Endothelial cell of umbilical vein (primary cell): ENCODE measurements around the gene CTNND2. TPM values are rescaled to one million over a fixed set of nuclear protein-coding genes. Genes with fewer than 3 reads are reported as not detected.

Experiments used
- BruUV-seq: library from RNA; stranded (reverse); fragments of 400-500 nt; replicated peaks from 2 replicates; lab custom pipeline; 2021; lab: Mats Ljungman, UMichigan
- CTCF ChIA-PET: fragments of 300-600, 350-600 bp; sonication (Branson Sonifier 250); formaldehyde crosslinking; loops from one replicate; lab custom pipeline; 2021; ENCODE audit warnings: antibody characterized with exemption, inconsistent platforms; lab: Charles Lee
- POLR2A ChIA-PET: fragments of 300-600, 350-600 bp; sonication (Branson Sonifier 250); formaldehyde crosslinking; loops from one replicate; lab custom pipeline; 2021; ENCODE audit warnings: antibody characterized with exemption, inconsistent platforms; lab: Charles Lee
- DNase-seq: peaks from one replicate; pipeline ENCODE4 v3.0.0-alpha.2; 2011; ENCODE audit warnings: low read depth, low spot score
- FAIRE-seq: peaks from 2 replicates; lab custom pipeline; 2011; peaks lifted over from hg19 to GRCh38; lab: Jason Lieb, UNC
- H2AFZ ChIP-seq: 2 replicates; pipeline ENCODE4 v1.6.0; 2012; ENCODE audit warnings: low read depth, low read length, control low read depth, inconsistent platforms
- H3K27ac ChIP-seq: 2 replicates; pipeline ENCODE4 v1.5.1; 2011; ENCODE audit warnings: low read depth, mild to moderate bottlenecking, control low read depth, low read length, moderate library complexity; ENCODE audit not compliant: insufficient read depth
- H3K27me3 ChIP-seq, 2 experiments: 2 replicates each; pipeline versions ENCODE4 v1.6.0 to v1.6.1; 2011; ENCODE audit warnings: low read length in 2 of 2, mixed read lengths in 1 of 2; ENCODE audit not compliant: control insufficient read depth in 2 of 2, insufficient read depth in 2 of 2
- H3K36me3 ChIP-seq, 2 experiments: 2 replicates in 1 of 2; 3 replicates in 1 of 2; pipeline ENCODE4 v1.5.1; 2011; ENCODE audit warnings: low read length in 2 of 2, mild to moderate bottlenecking in 1 of 2, moderate library complexity in 1 of 2; ENCODE audit not compliant: control insufficient read depth in 2 of 2, insufficient read depth in 2 of 2; ENCODE audit errors: extremely low read depth in 1 of 2
- H3K4me1 ChIP-seq: 3 replicates; pipeline ENCODE4 v1.5.1; 2011; ENCODE audit warnings: mild to moderate bottlenecking, low read length; ENCODE audit not compliant: control insufficient read depth, insufficient read depth; ENCODE audit errors: extremely low read depth
- H3K4me2 ChIP-seq: 2 replicates; pipeline ENCODE4 v1.6.1; 2011; ENCODE audit warnings: low read length, control low read depth, mixed read lengths; ENCODE audit not compliant: insufficient read depth
- H3K4me3 ChIP-seq, 3 experiments: fragments of 200-600 bp in 1 of 3; sonication (generic), shearing (Covaris generic) in 1 of 3; replicated peaks in 1 of 3; 2 replicates each; pipeline ENCODE4 v1.5.1; 2011 to 2016; ENCODE audit warnings: control low read depth in 3 of 3, low read length in 3 of 3, mild to moderate bottlenecking in 2 of 3, inconsistent platforms in 1 of 3, low read depth in 1 of 3, moderate library complexity in 1 of 3; ENCODE audit not compliant: insufficient read depth in 1 of 3
- H3K79me2 ChIP-seq: 2 replicates; pipeline ENCODE4 v1.6.0; 2012; ENCODE audit warnings: low read length, inconsistent platforms; ENCODE audit not compliant: control insufficient read depth, insufficient read depth
- H3K9ac ChIP-seq: replicated peaks from 2 replicates; pipeline ENCODE3; 2011; ENCODE audit warnings: low read length, control low read depth; ENCODE audit not compliant: insufficient read depth; ENCODE audit errors: extremely low read depth
- H3K9me1 ChIP-seq: replicated peaks from 3 replicates; pipeline ENCODE4 v1.6.0; 2011; ENCODE audit warnings: mild to moderate bottlenecking, low read length; ENCODE audit not compliant: control insufficient read depth, insufficient read depth; ENCODE audit errors: extremely low read depth
- H3K9me3 ChIP-seq: replicated peaks from 2 replicates; pipeline ENCODE4 v1.5.1; 2012; ENCODE audit warnings: low read length, inconsistent platforms; ENCODE audit not compliant: control insufficient read depth, insufficient read depth
- H4K20me1 ChIP-seq: replicated peaks from 2 replicates; pipeline ENCODE3; 2011; ENCODE audit warnings: mild to moderate bottlenecking, low read length; ENCODE audit not compliant: control insufficient read depth, insufficient read depth; ENCODE audit errors: extremely low read depth
- CTCF ChIP-seq, 2 donors: IDR thresholded peaks; 1 replicate in 1 of 2; 2 replicates in 1 of 2; pipeline ENCODE4 v1.5.1; 2011; ENCODE audit warnings: low read length in 2 of 2, mild to moderate bottlenecking in 2 of 2, moderate library complexity in 2 of 2, control low read depth in 1 of 2, inconsistent platforms in 1 of 2, low read depth in 1 of 2; ENCODE audit not compliant: insufficient read depth in 1 of 2; ENCODE audit errors: extremely low read depth in 1 of 2
- EZH2 ChIP-seq: IDR thresholded peaks from 2 replicates; pipeline ENCODE4 v1.6.1; 2012; ENCODE audit warnings: borderline replicate concordance, low read depth, mild to moderate bottlenecking, moderate library complexity, low read length, inconsistent platforms; ENCODE audit not compliant: severe bottlenecking
- FOS ChIP-seq: IDR thresholded peaks from 2 replicates; pipeline ENCODE4 v1.6.1; 2011; ENCODE audit warnings: mild to moderate bottlenecking, low read length, moderate library complexity, borderline replicate concordance; ENCODE audit not compliant: insufficient read depth
- GATA2 ChIP-seq: IDR thresholded peaks from 2 replicates; pipeline ENCODE4 v1.7.0; 2011; ENCODE audit warnings: low read depth, mild to moderate bottlenecking, moderate library complexity, mixed read lengths, low read length; ENCODE audit not compliant: insufficient read length, insufficient read depth
- JUN ChIP-seq: IDR thresholded peaks from 2 replicates; pipeline ENCODE4 v1.6.1; 2011; ENCODE audit warnings: borderline replicate concordance, low read depth; ENCODE audit not compliant: insufficient read length, insufficient read depth
- MYC ChIP-seq: IDR thresholded peaks from one replicate; pipeline ENCODE4 v1.6.1; 2011; ENCODE audit warnings: mild to moderate bottlenecking, low read depth, low read length
- POLR2A ChIP-seq: IDR thresholded peaks from 2 replicates; pipeline ENCODE4 v1.6.1; 2012; ENCODE audit warnings: low read depth, mild to moderate bottlenecking, control low read depth, low read length
- dilution Hi-C: fragments of 300-500 bp; cut with MboI; formaldehyde crosslinking; loops from one replicate; pipeline ENCODE4 v1.15.0; 2019; ENCODE audit warnings: low sequenced_read_pairs; ENCODE audit not compliant: extremely low pct_ligation_motif_present
- intact Hi-C: fragments of 100-400 bp; cut with micrococcal nuclease; formaldehyde crosslinking; loops from one replicate; pipeline ENCODE4 v1.10.0; 2022
- polyA plus RNA-seq, 4 experiments: library from polyadenylated mRNA; depleted of rRNA in 3 of 4; stranded (reverse) in 3 of 4; unstranded in 1 of 4; fragments of >200 nt; gene quantifications; 2 replicates each; pipeline versions ENCODE4 v1.2.1 to v1.2.3, GENCODE V29; 2011 to 2012; ENCODE audit warnings: missing spikeins in 1 of 4
- total RNA-seq: library from RNA; stranded (reverse); gene quantifications from 2 replicates; pipeline ENCODE4 v1.2.3, GENCODE V29; 2021

Gene CTNND2
- total and polyA plus RNA-seq, 2 donors (not counting 3 experiments of a cell fraction or from before 2014, with no cell fraction given), result not detected

DNA sequence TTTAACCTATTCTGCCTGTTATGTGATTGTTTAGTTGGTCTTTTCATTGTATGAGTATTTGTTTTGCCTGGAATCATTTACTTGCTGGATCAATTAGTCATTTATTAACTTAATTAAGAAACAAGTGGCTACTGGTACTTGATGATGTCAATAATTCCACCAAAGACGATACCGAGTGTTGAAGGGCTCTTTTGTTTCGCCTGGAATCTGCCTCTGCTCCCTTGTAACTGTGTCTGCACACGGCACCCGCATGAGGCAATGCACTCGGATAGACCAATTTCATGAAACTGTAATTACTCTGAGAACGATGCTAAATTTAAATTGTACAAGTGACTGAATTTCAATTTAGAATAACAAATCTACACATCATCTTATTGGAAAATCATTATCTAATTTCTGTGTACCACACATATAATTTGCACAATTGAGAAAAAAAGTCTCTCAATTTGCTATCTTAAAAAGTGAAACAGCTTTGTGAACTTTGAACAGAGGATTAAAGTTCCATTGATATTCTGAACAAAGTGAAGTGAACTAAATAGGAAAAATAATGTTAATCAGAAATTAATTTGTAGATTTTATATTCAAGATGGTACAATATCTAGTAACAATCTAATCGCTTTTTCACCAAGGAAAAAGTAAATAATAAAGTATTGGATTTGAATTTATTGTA, 143.2 kb downstream of the CTNND2 start:
- FAIRE-seq, result no peak
- H2AFZ ChIP-seq, result no peak overlapping the region
- no peaks in the 10 kb centered on the region for H3K27me3 ChIP-seq
- no peak overlapping the region for H3K4me3 ChIP-seq
- no peaks in the 10 kb centered on the region for H3K79me2 ChIP-seq
- no peak overlapping the region for H3K4me2 ChIP-seq
- H3K4me1 ChIP-seq, result no peaks in the 10 kb centered on the region
- H3K9me1 ChIP-seq, result no peaks in the 10 kb centered on the region
- BruUV-seq, result no TSS peak
- dilution Hi-C loops, result no loop called here
- H3K27ac ChIP-seq, result no peak overlapping the region
- intact Hi-C loops, result no loop called here
- ChIA-PET POLR2A (no interaction called here), CTCF (no interaction called here)
- no peaks in the 10 kb centered on the region for H4K20me1 ChIP-seq
- no peaks in the 10 kb centered on the region for H3K36me3 ChIP-seq
- no peak overlapping the region for H3K9ac ChIP-seq
- no peaks in the 10 kb centered on the region for H3K9me3 ChIP-seq
- TF ChIP-seq JUN (no peak), POLR2A (no peak), CTCF (IDR thresholded peaks at IDR 0.05; ENCODE audit: extremely low read depth in 1 of 2, insufficient read depth in 1 of 2, low read depth in 1 of 2, low read length in 2 of 2) (no peak), MYC (no peak), FOS (no peak), EZH2 (no peak), GATA2 (no peak)
- DNase-seq, result no peak
